Neural progenitor cell (in vitro differentiated cells): ENCODE data around the gene HOXC4.

Experiments
- EZH2 ChIP-seq: fragments of 200-600 bp; sonication (generic); IDR thresholded peaks from 2 replicates; pipeline ENCODE4 v1.6.1; 2017; ENCODE audit warnings: antibody characterized with exemption, mild to moderate bottlenecking, moderate library complexity
- EZH2phosphoT487 ChIP-seq: fragments of 200-600 bp; sonication (generic); IDR thresholded peaks from 2 replicates; pipeline ENCODE4 v1.6.1; 2017; ENCODE audit warnings: antibody characterized with exemption
- TF ChIP-seq, protein P1 (sequence below): fragments of 200-600 bp; sonication (generic); IDR thresholded peaks from 2 replicates; pipeline ENCODE4 v1.5.1; 2017; ENCODE audit warnings: antibody characterized with exemption, mild to moderate bottlenecking

- TF ChIP-seq, protein P1, sequence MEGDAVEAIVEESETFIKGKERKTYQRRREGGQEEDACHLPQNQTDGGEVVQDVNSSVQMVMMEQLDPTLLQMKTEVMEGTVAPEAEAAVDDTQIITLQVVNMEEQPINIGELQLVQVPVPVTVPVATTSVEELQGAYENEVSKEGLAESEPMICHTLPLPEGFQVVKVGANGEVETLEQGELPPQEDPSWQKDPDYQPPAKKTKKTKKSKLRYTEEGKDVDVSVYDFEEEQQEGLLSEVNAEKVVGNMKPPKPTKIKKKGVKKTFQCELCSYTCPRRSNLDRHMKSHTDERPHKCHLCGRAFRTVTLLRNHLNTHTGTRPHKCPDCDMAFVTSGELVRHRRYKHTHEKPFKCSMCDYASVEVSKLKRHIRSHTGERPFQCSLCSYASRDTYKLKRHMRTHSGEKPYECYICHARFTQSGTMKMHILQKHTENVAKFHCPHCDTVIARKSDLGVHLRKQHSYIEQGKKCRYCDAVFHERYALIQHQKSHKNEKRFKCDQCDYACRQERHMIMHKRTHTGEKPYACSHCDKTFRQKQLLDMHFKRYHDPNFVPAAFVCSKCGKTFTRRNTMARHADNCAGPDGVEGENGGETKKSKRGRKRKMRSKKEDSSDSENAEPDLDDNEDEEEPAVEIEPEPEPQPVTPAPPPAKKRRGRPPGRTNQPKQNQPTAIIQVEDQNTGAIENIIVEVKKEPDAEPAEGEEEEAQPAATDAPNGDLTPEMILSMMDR: no peak
- TF ChIP-seq EZH2phosphoT487 (no peak), EZH2 (no peak)
Observed at GRCh38 chr12:54065677-54066076, 12.0 kb downstream of the HOXC4 start.
